ENCODE results near the gene H3-3A. TPM values are rescaled to one million over a fixed set of nuclear protein-coding genes. Genes with fewer than 3 reads are reported as not detected.

The H3-3A gene
- total RNA-seq, 6 donors from 2014 or later = 148 to 453 (median 419) TPM

GRCh38 chr1:226098870-226099835, 36.6 kb downstream of the H3-3A start:
- no peak for TF ChIP-seq POLR2A (IDR thresholded peaks at IDR 0.05)
- TF ChIP-seq POLR2AphosphoS5 (IDR thresholded peaks at IDR 0.05) = no peak
- no peak for TF ChIP-seq EP300 (IDR thresholded peaks at IDR 0.05)
- TF ChIP-seq CTCF (IDR thresholded peaks at IDR 0.05) = no peak
- peaks cover 3 to 13% (median 10%) of the 10 kb centered on the region in 4 donors for H3K4me1 ChIP-seq
- no peak for DNase-seq
- no peaks in the 10 kb centered on the region for H3K9me3 ChIP-seq
- 98 to 100% methylated on average over 3 of the region's 3 CpGs for WGBS, 2 donors
- H3K36me3 ChIP-seq = no peaks in the 10 kb centered on the region
- no peak overlapping the region for H3K27ac ChIP-seq
- ATAC-seq (ENCODE audit: low FRiP score in 2 of 2) = no peak
- no peak overlapping the region for H3K4me3 ChIP-seq
- no peaks in the 10 kb centered on the region for H3K27me3 ChIP-seq

- no peaks in the 10 kb centered on the region for H3K27me3 ChIP-seq
- H3K27ac ChIP-seq = no peak overlapping the region
- peak in 1 of 2 donors; percentile 60 for ATAC-seq (ENCODE audit: low FRiP score in 2 of 2)
- H3K4me3 ChIP-seq = peak overlapping the region; percentile 34 to 56 (median 48)
- H3K9me3 ChIP-seq = no peaks in the 10 kb centered on the region
- DNase-seq = peak; percentile 34 to 80
- H3K36me3 ChIP-seq = no peaks in the 10 kb centered on the region
- WGBS, 2 donors = 8 to 12% methylated on average over 30 to 32 of the region's 32 CpGs
- no peak for TF ChIP-seq POLR2AphosphoS5 (IDR thresholded peaks at IDR 0.05)
- TF ChIP-seq CTCF (IDR thresholded peaks at IDR 0.05) = peak in 1 of 6 experiments; percentile 16
- peaks cover 3 to 13% (median 10%) of the 10 kb centered on the region in 4 donors for H3K4me1 ChIP-seq
Measured at GRCh38 chr1:226100436-226101391, 38.2 kb downstream of the H3-3A start.

GRCh38 chr1:226104671-226105121, 42.2 kb downstream of the H3-3A start:
- ATAC-seq (ENCODE audit: low FRiP score in 2 of 2) = no peak
- Histone ChIP-seq H3K27ac (no peak overlapping the region), H3K4me1 (peaks cover 9 to 26% (median 18%) of the 10 kb centered on the region in 4 donors), H3K27me3 (no peaks in the 10 kb centered on the region), H3K4me3 (no peak overlapping the region), H3K36me3 (no peaks in the 10 kb centered on the region), H3K9me3 (no peaks in the 10 kb centered on the region)
- no peak for DNase-seq
- 62 to 71% methylated on average over 8 of the region's 8 CpGs for WGBS, 2 donors
- TF ChIP-seq POLR2AphosphoS5 (IDR thresholded peaks at IDR 0.05) (no peak), EP300 (IDR thresholded peaks at IDR 0.05) (no peak), CTCF (IDR thresholded peaks at IDR 0.05) (no peak), POLR2A (IDR thresholded peaks at IDR 0.05) (no peak)

GRCh38 chr1:226107471-226108460, 45.2 kb downstream of the H3-3A start:
- Histone ChIP-seq H3K36me3 (no peaks in the 10 kb centered on the region), H3K27me3 (no peaks in the 10 kb centered on the region), H3K9me3 (no peaks in the 10 kb centered on the region), H3K27ac (peak overlapping the region in 2 of 4 donors; percentile 94 to 98), H3K4me1 (peaks cover 12 to 29% (median 19%) of the 10 kb centered on the region in 4 donors), H3K4me3 (no peak overlapping the region)
- DNase-seq (no peak), ATAC-seq (ENCODE audit: low FRiP score in 2 of 2) (no peak)
- no peak for TF ChIP-seq EP300 (IDR thresholded peaks at IDR 0.05)
- no peak for TF ChIP-seq CTCF (IDR thresholded peaks at IDR 0.05)
- no peak for TF ChIP-seq POLR2A (IDR thresholded peaks at IDR 0.05)
- no peak for TF ChIP-seq POLR2AphosphoS5 (IDR thresholded peaks at IDR 0.05)
- WGBS, 2 donors = 76 to 78% methylated on average over 3 of the region's 3 CpGs

Data from upper lobe of left lung (tissue), 6 donors.